ENCODE data around the gene ZC3H6.

Gene ZC3H6

GRCh38 chr2:112312821-112313220, 37.4 kb downstream of the ZC3H6 start:
- Histone ChIP-seq H3K9me3 (ENCODE audit: insufficient read depth, low read length) (no peaks in the 10 kb centered on the region), H3K9ac (ENCODE audit: insufficient read length, low read depth) (no peak overlapping the region), H3K4me3 (ENCODE audit: insufficient read length, low read depth) (no peak overlapping the region), H3K27me3 (ENCODE audit: insufficient read depth, insufficient read length) (no peaks in the 10 kb centered on the region), H3K36me3 (ENCODE audit: insufficient read depth, insufficient read length, low read length) (no peaks in the 10 kb centered on the region), H3K4me1 (ENCODE audit: insufficient read depth, insufficient read length) (no peaks in the 10 kb centered on the region)
- TF ChIP-seq YY1 (IDR thresholded peaks at IDR 0.05; ENCODE audit: insufficient read depth, insufficient read length): no peak
- TF ChIP-seq SUZ12 (IDR thresholded peaks at IDR 0.05; ENCODE audit: extremely low read depth, insufficient read depth, insufficient read length): no peak
- no peak for TF ChIP-seq ZNF274 (IDR thresholded peaks at IDR 0.05; ENCODE audit: low read depth, low read length)
- DNase-seq (ENCODE audit: low read depth, low spot score): no peak

- Histone ChIP-seq H3K9ac (ENCODE audit: insufficient read length, low read depth) (no peak overlapping the region), H3K4me1 (ENCODE audit: insufficient read depth, insufficient read length) (no peaks in the 10 kb centered on the region), H3K27me3 (ENCODE audit: insufficient read depth, insufficient read length) (no peaks in the 10 kb centered on the region), H3K9me3 (ENCODE audit: insufficient read depth, low read length) (no peaks in the 10 kb centered on the region), H3K4me3 (ENCODE audit: insufficient read length, low read depth) (no peak overlapping the region), H3K36me3 (ENCODE audit: insufficient read depth, insufficient read length, low read length) (no peaks in the 10 kb centered on the region)
- no peak for DNase-seq (ENCODE audit: low read depth, low spot score)
- TF ChIP-seq ZNF274 (IDR thresholded peaks at IDR 0.05; ENCODE audit: low read depth, low read length): no peak
- no peak for TF ChIP-seq SUZ12 (IDR thresholded peaks at IDR 0.05; ENCODE audit: extremely low read depth, insufficient read depth, insufficient read length)
- TF ChIP-seq YY1 (IDR thresholded peaks at IDR 0.05; ENCODE audit: insufficient read depth, insufficient read length): no peak
Observed at GRCh38 chr2:112314856-112315255, 39.5 kb downstream of the ZC3H6 start.

- no peak overlapping the region for H3K9ac ChIP-seq (ENCODE audit: insufficient read length, low read depth)
- DNase-seq (ENCODE audit: low read depth, low spot score): no peak
- H3K4me3 ChIP-seq (ENCODE audit: insufficient read length, low read depth): no peak overlapping the region
- H3K27me3 ChIP-seq (ENCODE audit: insufficient read depth, insufficient read length): no peaks in the 10 kb centered on the region
- H3K9me3 ChIP-seq (ENCODE audit: insufficient read depth, low read length): no peaks in the 10 kb centered on the region
- no peaks in the 10 kb centered on the region for H3K36me3 ChIP-seq (ENCODE audit: insufficient read depth, insufficient read length, low read length)
- no peaks in the 10 kb centered on the region for H3K4me1 ChIP-seq (ENCODE audit: insufficient read depth, insufficient read length)
- TF ChIP-seq YY1 (IDR thresholded peaks at IDR 0.05; ENCODE audit: insufficient read depth, insufficient read length) (no peak), ZNF274 (IDR thresholded peaks at IDR 0.05; ENCODE audit: low read depth, low read length) (no peak), SUZ12 (IDR thresholded peaks at IDR 0.05; ENCODE audit: extremely low read depth, insufficient read depth, insufficient read length) (no peak)
Observed at GRCh38 chr2:112317303-112318158, 42.1 kb downstream of the ZC3H6 start.

- no peak for DNase-seq (ENCODE audit: low read depth, low spot score)
- Histone ChIP-seq H3K9ac (ENCODE audit: insufficient read length, low read depth) (no peak overlapping the region), H3K4me1 (ENCODE audit: insufficient read depth, insufficient read length) (no peaks in the 10 kb centered on the region), H3K27me3 (ENCODE audit: insufficient read depth, insufficient read length) (no peaks in the 10 kb centered on the region), H3K4me3 (ENCODE audit: insufficient read length, low read depth) (no peak overlapping the region), H3K9me3 (ENCODE audit: insufficient read depth, low read length) (no peaks in the 10 kb centered on the region), H3K36me3 (ENCODE audit: insufficient read depth, insufficient read length, low read length) (no peaks in the 10 kb centered on the region)
- TF ChIP-seq SUZ12 (IDR thresholded peaks at IDR 0.05; ENCODE audit: extremely low read depth, insufficient read depth, insufficient read length): no peak
- TF ChIP-seq YY1 (IDR thresholded peaks at IDR 0.05; ENCODE audit: insufficient read depth, insufficient read length): no peak
- TF ChIP-seq ZNF274 (IDR thresholded peaks at IDR 0.05; ENCODE audit: low read depth, low read length): no peak
Observed at GRCh38 chr2:112318515-112318914, 43.1 kb downstream of the ZC3H6 start.

- Histone ChIP-seq H3K9ac (ENCODE audit: insufficient read length, low read depth) (no peak overlapping the region), H3K4me3 (ENCODE audit: insufficient read length, low read depth) (no peak overlapping the region), H3K27me3 (ENCODE audit: insufficient read depth, insufficient read length) (no peaks in the 10 kb centered on the region), H3K9me3 (ENCODE audit: insufficient read depth, low read length) (no peaks in the 10 kb centered on the region), H3K36me3 (ENCODE audit: insufficient read depth, insufficient read length, low read length) (no peaks in the 10 kb centered on the region), H3K4me1 (ENCODE audit: insufficient read depth, insufficient read length) (no peaks in the 10 kb centered on the region)
- TF ChIP-seq ZNF274 (IDR thresholded peaks at IDR 0.05; ENCODE audit: low read depth, low read length) (no peak), SUZ12 (IDR thresholded peaks at IDR 0.05; ENCODE audit: extremely low read depth, insufficient read depth, insufficient read length) (no peak), YY1 (IDR thresholded peaks at IDR 0.05; ENCODE audit: insufficient read depth, insufficient read length) (no peak)
- DNase-seq (ENCODE audit: low read depth, low spot score): no peak
Observed at GRCh38 chr2:112321375-112322320, 46.3 kb downstream of the ZC3H6 start.

- H3K36me3 ChIP-seq (ENCODE audit: insufficient read depth, insufficient read length, low read length): no peaks in the 10 kb centered on the region
- H3K4me3 ChIP-seq (ENCODE audit: insufficient read length, low read depth): no peak overlapping the region
- no peak for DNase-seq (ENCODE audit: low read depth, low spot score)
- H3K9ac ChIP-seq (ENCODE audit: insufficient read length, low read depth): no peak overlapping the region
- no peaks in the 10 kb centered on the region for H3K27me3 ChIP-seq (ENCODE audit: insufficient read depth, insufficient read length)
- no peaks in the 10 kb centered on the region for H3K4me1 ChIP-seq (ENCODE audit: insufficient read depth, insufficient read length)
- TF ChIP-seq SUZ12 (IDR thresholded peaks at IDR 0.05; ENCODE audit: extremely low read depth, insufficient read depth, insufficient read length): no peak
- TF ChIP-seq YY1 (IDR thresholded peaks at IDR 0.05; ENCODE audit: insufficient read depth, insufficient read length): no peak
- no peak for TF ChIP-seq ZNF274 (IDR thresholded peaks at IDR 0.05; ENCODE audit: low read depth, low read length)
- no peaks in the 10 kb centered on the region for H3K9me3 ChIP-seq (ENCODE audit: insufficient read depth, low read length)
Observed at GRCh38 chr2:112322919-112323318, 47.5 kb downstream of the ZC3H6 start.
